IMR-90 (cell line): ENCODE results near the gene MAP2K6. TPM values are rescaled to one million over a fixed set of nuclear protein-coding genes. Genes with fewer than 3 reads are reported as not detected.

Experiments used
- ATAC-seq: fragments of 200-7000 bp; cut with Tn5 transposase; 2 replicates; pipeline ENCODE4 v1.9.1; 2020; ENCODE audit warnings: low read depth, mild to moderate bottlenecking, moderate library complexity
- BruUV-seq: library from RNA; stranded (reverse); fragments of 400-500 nt; replicated peaks from 2 replicates; lab custom pipeline; 2021; lab: Mats Ljungman, UMichigan
- CTCF ChIA-PET: fragments of 300-600 bp; formaldehyde crosslinking; extraction: SDS; loops from one replicate; lab custom pipeline; 2021; ENCODE audit warnings: antibody characterized with exemption; lab: Yijun Ruan, JAX
- POLR2A ChIA-PET: fragments of 300-600 bp; sonication (Branson Sonifier 250); formaldehyde crosslinking; loops from one replicate; lab custom pipeline; 2022; ENCODE audit warnings: antibody characterized with exemption; ENCODE audit not compliant: unreplicated experiment; lab: Charles Lee
- DNase-seq: peaks from one replicate; pipeline ENCODE4 v3.0.0; 2013
- H2AFZ ChIP-seq: replicated peaks from 2 replicates; pipeline ENCODE3; 2013; ENCODE audit warnings: low read length, mild to moderate bottlenecking; ENCODE audit not compliant: poor library complexity
- H2AK5ac ChIP-seq: 2 replicates; pipeline ENCODE4 v1.6.1; 2013; ENCODE audit warnings: low read depth, low read length, inconsistent platforms
- H2AK9ac ChIP-seq: replicated peaks from 2 replicates; pipeline ENCODE3; 2013; ENCODE audit warnings: mild to moderate bottlenecking, low read depth, low read length, moderate library complexity; ENCODE audit not compliant: poor library complexity
- H2BK120ac ChIP-seq: 2 replicates; pipeline ENCODE4 v1.6.1; 2013; ENCODE audit warnings: low read depth, low read length, inconsistent platforms
- H2BK15ac ChIP-seq: 3 replicates; pipeline ENCODE4 v1.6.1; 2013; ENCODE audit warnings: low read depth, low read length, inconsistent platforms
- H2BK20ac ChIP-seq: 2 replicates; pipeline ENCODE4 v1.6.1; 2013; ENCODE audit warnings: low read depth, mild to moderate bottlenecking, inconsistent platforms, low read length, moderate library complexity
- H2BK5ac ChIP-seq: 2 replicates; pipeline ENCODE4 v1.6.1; 2013; ENCODE audit warnings: mild to moderate bottlenecking, low read depth, low read length, inconsistent platforms; ENCODE audit not compliant: poor library complexity, severe bottlenecking
- H3K14ac ChIP-seq: replicated peaks from 2 replicates; pipeline ENCODE4 v1.6.1; 2013; ENCODE audit warnings: low read depth, low read length, inconsistent platforms
- H3K18ac ChIP-seq: 2 replicates; pipeline ENCODE4 v1.6.1; 2013; ENCODE audit warnings: low read depth, low read length, control low read depth
- H3K23ac ChIP-seq: 2 replicates; pipeline ENCODE4 v1.6.1; 2013; ENCODE audit warnings: low read depth, low read length, inconsistent platforms
- H3K27ac ChIP-seq: 2 replicates; pipeline ENCODE4 v1.5.1; 2013; ENCODE audit warnings: mild to moderate bottlenecking, control low read depth, low read length; ENCODE audit not compliant: insufficient read depth
- H3K27me3 ChIP-seq: 2 replicates; pipeline ENCODE4 v1.6.1; 2013; ENCODE audit warnings: low read length; ENCODE audit not compliant: control insufficient read depth, insufficient read depth
- H3K36me3 ChIP-seq: 2 replicates; pipeline ENCODE4 v1.6.1; 2013; ENCODE audit warnings: low read length, mixed read lengths; ENCODE audit not compliant: control insufficient read depth, insufficient read depth
- H3K4ac ChIP-seq: 2 replicates; pipeline ENCODE4 v1.6.1; 2013; ENCODE audit warnings: low read depth, low read length, inconsistent platforms
- H3K4me1 ChIP-seq: 2 replicates; pipeline ENCODE4 v1.6.1; 2013; ENCODE audit warnings: low read length, mixed read lengths; ENCODE audit not compliant: control insufficient read depth, insufficient read depth
- H3K4me2 ChIP-seq: 2 replicates; pipeline ENCODE4 v1.6.1; 2013; ENCODE audit warnings: low read depth, mild to moderate bottlenecking, control low read depth, low read length, moderate library complexity
- H3K4me3 ChIP-seq: 2 replicates; pipeline ENCODE4 v1.5.1; 2013; ENCODE audit warnings: low read depth, mild to moderate bottlenecking, control low read depth, low read length, moderate library complexity; ENCODE audit not compliant: insufficient read depth
- H3K56ac ChIP-seq: 2 replicates; pipeline ENCODE4 v1.6.1; 2013; ENCODE audit warnings: low read length, inconsistent platforms; ENCODE audit not compliant: insufficient read depth; ENCODE audit errors: extremely low read depth
- H3K79me1 ChIP-seq, 2 experiments: 2 replicates each; pipeline ENCODE4 v1.6.1; 2013; ENCODE audit warnings: low read length in 2 of 2, inconsistent platforms in 1 of 2, low read depth in 1 of 2
- H3K9ac ChIP-seq: 2 replicates; pipeline ENCODE4 v1.6.1; 2013; ENCODE audit warnings: low read depth, low read length, control low read depth
- H3K9me1 ChIP-seq: 2 replicates; pipeline ENCODE4 v1.6.1; 2013; ENCODE audit warnings: low read length, inconsistent platforms; ENCODE audit not compliant: insufficient read depth
- H3K9me3 ChIP-seq: 2 replicates; pipeline ENCODE4 v1.6.1; 2013; ENCODE audit warnings: low read length; ENCODE audit not compliant: control insufficient read depth, insufficient read depth
- H4K20me1 ChIP-seq: 2 replicates; pipeline ENCODE4 v1.6.1; 2013; ENCODE audit warnings: low read length, inconsistent platforms; ENCODE audit not compliant: insufficient read depth
- H4K5ac ChIP-seq: 2 replicates; pipeline ENCODE4 v1.6.1; 2013; ENCODE audit warnings: mild to moderate bottlenecking, low read depth, low read length, control low read depth
- H4K8ac ChIP-seq, 2 experiments: 2 replicates each; pipeline ENCODE4 v1.6.1; 2013; ENCODE audit warnings: low read depth in 2 of 2, low read length in 2 of 2, control low read depth in 1 of 2, inconsistent platforms in 1 of 2
- H4K91ac ChIP-seq: 2 replicates; pipeline ENCODE4 v1.6.1; 2013; ENCODE audit warnings: low read depth, low read length, inconsistent platforms; ENCODE audit not compliant: insufficient read depth
- MAZ ChIP-seq: IDR thresholded peaks from 2 replicates; pipeline ENCODE4 v1.6.1; 2012; ENCODE audit warnings: low read depth, mild to moderate bottlenecking, low read length, improper control_type of control experiment, moderate library complexity, borderline replicate concordance
- WGBS, 2 experiments: methylation state at CpG; one replicate each; pipeline versions ENCODE4 v1.1.5 to v1.1.7; 2013; ENCODE audit warnings: missing lambda C conversion rate in 2 of 2; ENCODE audit not compliant: insufficient read length in 1 of 2; ENCODE audit errors: extremely low coverage in 2 of 2; 5-methylcytosine and 5-hydroxymethylcytosine counted together
- dilution Hi-C: fragments of 300-500 bp; cut with HindIII; formaldehyde crosslinking; loops from one replicate; pipeline ENCODE4 v1.14.3; 2018; ENCODE audit warnings: low sequenced_read_pairs; ENCODE audit not compliant: unreplicated experiment
- in situ Hi-C: fragments of 300-500 bp; cut with MboI; formaldehyde crosslinking; loops from 3 replicates; pipeline ENCODE4 v1.14.3; 2019; ENCODE audit warnings: low sequenced_read_pairs, inconsistent platforms, mixed read lengths
- intact Hi-C: fragments of 100-400 bp; cut with micrococcal nuclease; formaldehyde crosslinking; loops from 2 replicates; pipeline ENCODE4 v1.10.0; 2022
- polyA plus RNA-seq, 3 experiments: library from polyadenylated mRNA; depleted of rRNA; stranded (reverse); fragments of >200 nt; gene quantifications; 2 replicates each; pipeline ENCODE4 v1.2.3, GENCODE V29; 2012; ENCODE audit warnings: low replicate concordance in 1 of 3
- total RNA-seq: library from RNA; depleted of rRNA; stranded (reverse); fragments of >200 nt; gene quantifications from 2 replicates; pipeline ENCODE4 v1.2.3, GENCODE V29; 2012

Gene MAP2K6
- total and polyA plus RNA-seq, 2 of the 4 experiments (the other 2 are of a cell fraction): 2.4 to 5.7 TPM

- intact Hi-C loops: loop anchor here (5.0 kb wide), 1 partner anchor 99 kb away; no protein-coding TSS in a partner anchor
- Histone ChIP-seq H3K27ac (no peak overlapping the region), H3K4me1 (no peaks in the 10 kb centered on the region)
Measured at GRCh38 chr17:69516225-69516624, 101.7 kb downstream of the MAP2K6 start.

More at GRCh38 chr17:69516225-69516624, 101.7 kb downstream of the MAP2K6 start:
- no peak for TF ChIP-seq MAZ
- Histone ChIP-seq H3K56ac (no peak overlapping the region), H3K4ac (no peak overlapping the region), H3K36me3 (no peaks in the 10 kb centered on the region), H3K27me3 (no peaks in the 10 kb centered on the region), H2BK15ac (no peak overlapping the region), H3K14ac (no peak overlapping the region), H3K9me3 (no peaks in the 10 kb centered on the region), H3K4me2 (no peak overlapping the region), H2BK20ac (no peak overlapping the region), H2AK9ac (no peak overlapping the region), H2BK5ac (no peak overlapping the region), H4K91ac (no peak overlapping the region), H4K8ac (no peak overlapping the region), H2AK5ac (no peak overlapping the region), H3K4me3 (no peak overlapping the region), H4K5ac (no peak overlapping the region), H4K20me1 (no peaks in the 10 kb centered on the region), H2BK120ac (no peak overlapping the region), H3K9ac (no peak overlapping the region), H3K18ac (no peak overlapping the region), H2AFZ (no peak overlapping the region), H3K23ac (no peak overlapping the region), H3K79me1 (no peaks in the 10 kb centered on the region), H3K9me1 (no peaks in the 10 kb centered on the region)
- dilution Hi-C loops: no loop called here
- no peak for ATAC-seq
- POLR2A ChIA-PET: no interaction called here
- CTCF ChIA-PET: interaction anchor here (1.3 to 1.5 kb wide), 2 partner anchors 10 kb away, joined by 3 to 4 read pairs; no protein-coding TSS in a partner anchor
- no peak for DNase-seq
- BruUV-seq: no TSS peak
- WGBS, 2 experiments: no CpG with 5 or more reads among the region's 2 CpGs
- in situ Hi-C loops: no loop called here
